T-helper 1 cell (primary cell): ENCODE data around the gene PGRMC1.
"Not testable (repeated sequence)": the region's sequence is repeated elsewhere in the genome, so short reads cannot be mapped to it uniquely, and the experiment has no call there.

Experiments used
- DNase-seq, 5 donors: peaks; one replicate each; pipeline ENCODE4 v3.0.0-alpha.2; 2012 to 2020

The PGRMC1 gene

DNA sequence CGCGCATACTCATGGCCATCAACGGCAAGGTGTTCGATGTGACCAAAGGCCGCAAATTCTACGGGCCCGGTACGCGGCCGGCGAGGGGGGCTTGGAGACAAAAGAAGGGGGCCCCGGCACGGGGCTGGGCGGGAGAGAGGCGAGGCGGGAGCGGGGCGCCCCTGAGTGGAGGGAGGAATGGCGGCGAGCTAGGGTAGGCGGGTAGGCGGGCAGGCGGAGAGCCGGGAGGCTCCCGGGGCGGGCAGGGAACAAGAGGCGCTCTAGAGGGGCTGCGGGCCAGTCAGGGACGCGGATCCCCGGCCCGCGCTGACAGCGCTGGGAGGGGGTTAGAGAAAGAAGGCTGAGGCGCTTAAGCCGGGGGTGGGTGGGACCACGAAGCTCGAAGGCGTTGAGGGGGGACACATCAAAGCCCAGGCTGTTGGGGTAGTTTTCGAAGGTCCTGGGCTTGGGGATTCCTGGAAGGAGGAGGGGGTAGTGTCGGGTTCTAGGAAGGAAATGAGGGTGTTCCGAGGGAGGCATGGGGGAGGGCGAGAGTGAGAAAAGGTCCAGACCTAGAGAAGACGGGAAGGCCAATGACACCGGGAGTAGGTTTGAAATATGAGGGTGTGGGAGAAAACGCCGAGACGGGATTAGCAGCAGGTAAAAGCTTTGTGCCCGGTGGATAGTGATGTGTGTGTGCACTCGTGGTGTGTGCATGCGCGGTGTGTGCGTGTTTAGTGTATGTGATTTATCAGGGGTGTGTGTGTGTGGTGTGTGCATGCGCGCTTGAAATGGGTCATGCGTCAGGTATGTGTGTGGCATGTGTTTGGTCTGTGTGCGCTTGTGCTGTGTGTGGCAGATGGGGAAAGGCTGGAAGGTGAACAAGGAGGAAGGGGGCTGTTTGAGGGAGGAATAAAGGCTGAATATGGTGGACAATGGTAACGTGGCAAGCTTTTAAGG, 807 bp downstream of the PGRMC1 start:
- peak in 4 of 5 donors; percentile 5 to 22 (median 12) for DNase-seq

DNA sequence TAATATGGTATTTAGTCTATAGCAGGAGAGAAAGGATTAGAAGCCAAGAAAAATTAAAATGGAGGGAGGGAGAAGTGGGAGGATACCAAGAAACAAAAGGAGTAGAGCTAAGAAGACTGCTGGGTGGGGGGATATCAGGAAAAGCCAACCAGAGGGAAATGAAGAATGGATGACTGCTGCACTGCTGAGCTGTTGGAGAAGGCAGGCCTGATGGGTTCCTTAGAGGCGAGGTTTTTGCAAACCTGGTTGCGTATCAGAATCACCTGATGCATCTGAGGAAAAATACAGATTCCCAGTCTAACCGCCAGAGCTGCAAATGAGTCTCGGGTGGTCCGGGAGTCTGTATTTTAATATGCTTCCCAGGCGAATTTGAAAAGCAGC, 1.5 kb downstream of the PGRMC1 start:
- DNase-seq, result no peak

DNA sequence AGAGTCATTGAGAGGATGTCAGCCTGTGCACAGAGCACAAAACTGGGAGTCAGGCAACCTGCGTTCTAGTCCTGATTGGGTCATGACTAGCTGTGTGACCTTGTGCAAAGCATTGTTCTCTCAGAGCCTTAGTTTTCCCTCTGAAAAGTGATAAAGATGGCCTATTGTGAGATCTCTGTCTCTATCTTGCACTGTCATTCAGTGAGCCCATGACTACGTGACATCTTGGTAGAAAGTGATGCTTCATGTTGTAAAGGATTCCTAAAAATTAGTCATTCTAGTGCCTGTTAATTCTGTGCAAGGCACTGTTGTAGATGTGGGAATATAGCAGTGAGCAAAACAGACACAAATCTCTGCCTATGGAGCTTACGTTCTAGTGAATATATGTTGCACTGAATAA, 2.5 kb downstream of the PGRMC1 start:
- no peak for DNase-seq

DNA sequence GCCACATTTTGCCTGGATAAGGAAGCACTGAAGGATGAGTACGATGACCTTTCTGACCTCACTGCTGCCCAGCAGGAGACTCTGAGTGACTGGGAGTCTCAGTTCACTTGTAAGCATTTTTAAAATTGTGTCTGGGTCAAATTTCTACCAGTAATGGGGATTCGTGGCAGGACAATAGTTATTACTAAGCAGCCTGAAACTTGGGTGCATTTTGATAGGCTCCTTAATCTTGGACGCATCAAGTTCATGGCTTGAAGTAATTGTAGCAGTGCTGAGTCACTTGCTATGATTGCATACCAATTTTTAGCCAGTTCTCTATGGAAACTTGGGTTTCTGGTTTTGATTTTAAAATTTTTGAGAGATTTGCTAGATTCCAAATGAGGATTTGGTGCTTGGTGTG, 4.3 kb downstream of the PGRMC1 start:
- DNase-seq, result no peak

DNA sequence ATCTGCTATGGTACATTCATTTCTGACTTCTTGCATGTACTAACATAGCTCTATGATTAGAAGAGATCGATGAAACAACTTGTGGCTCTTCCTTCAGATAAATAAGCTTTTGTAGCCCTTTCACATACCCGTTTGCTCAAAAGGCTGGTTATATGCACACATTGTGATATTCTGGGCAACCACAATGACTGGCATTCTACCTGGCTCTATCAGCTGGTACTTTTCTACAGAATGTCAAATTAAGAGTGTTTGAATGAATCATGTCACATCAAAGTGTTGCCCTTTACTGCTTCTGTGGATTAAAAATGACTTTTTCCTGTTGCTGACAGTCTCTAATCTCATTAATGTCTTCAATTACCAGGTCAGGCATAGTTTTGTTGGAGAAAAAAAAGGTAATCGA, 11.6 kb downstream of the PGRMC1 start:
- DNase-seq, result no peak

DNA sequence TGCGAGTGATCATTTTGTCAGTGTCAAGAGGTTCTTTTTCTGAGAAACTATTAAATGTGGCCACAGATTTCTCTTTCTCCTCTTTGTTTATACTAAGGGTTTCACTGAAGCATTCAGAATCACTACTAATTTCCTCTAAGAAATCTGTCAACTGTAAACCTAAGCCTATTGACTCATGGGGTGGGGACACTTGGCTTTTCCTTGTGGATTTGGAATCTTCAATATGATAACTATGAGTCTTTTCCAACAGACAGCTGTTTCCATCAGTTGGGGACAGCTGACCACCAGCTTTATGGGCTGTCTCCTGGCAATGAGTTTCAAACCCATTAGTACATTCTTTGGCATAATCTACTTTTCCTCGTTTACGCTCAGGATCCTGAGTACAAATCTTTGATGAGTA, 13.8 kb downstream of the PGRMC1 start:
- DNase-seq, result no peak

DNA sequence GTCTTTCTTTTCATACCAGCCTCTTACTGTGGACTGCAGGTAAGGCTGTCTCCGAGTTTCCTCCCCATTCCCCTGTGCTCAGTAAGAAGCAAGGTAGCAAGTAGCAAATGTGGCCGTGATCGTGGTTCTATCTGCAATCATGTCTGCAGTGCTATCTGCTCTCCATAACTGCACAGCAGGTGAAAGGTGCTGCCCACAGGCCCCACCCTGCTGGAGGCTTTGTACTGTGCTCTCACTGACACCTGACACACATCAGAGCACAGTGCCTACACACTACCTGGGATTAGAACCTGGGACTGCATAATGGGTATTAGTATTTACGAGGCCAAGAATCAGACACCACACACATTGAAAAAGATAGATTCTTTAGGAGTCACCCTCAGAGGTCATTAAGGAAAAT, 15.3 kb downstream of the PGRMC1 start:
- no peak for DNase-seq

DNA sequence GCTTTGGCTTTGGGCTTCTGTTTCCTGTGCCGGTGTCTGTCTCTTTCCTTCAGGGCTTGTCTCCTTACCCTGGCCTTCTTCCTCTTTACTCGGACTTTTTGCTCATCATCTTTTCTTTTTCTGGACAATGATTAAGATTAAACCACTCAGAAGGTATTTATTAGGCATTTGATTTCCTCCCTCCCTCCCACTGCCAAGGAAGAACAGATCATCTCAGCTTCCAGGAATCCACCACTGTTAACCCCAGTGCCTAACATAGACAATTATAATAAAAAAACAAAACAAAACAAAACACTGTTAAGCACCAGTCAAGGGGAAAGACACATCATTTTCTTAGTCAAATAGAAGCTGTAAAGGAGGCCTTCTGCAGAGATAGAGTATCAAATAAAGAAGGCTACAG, 16.6 kb downstream of the PGRMC1 start:
- DNase-seq, result no peak

DNA sequence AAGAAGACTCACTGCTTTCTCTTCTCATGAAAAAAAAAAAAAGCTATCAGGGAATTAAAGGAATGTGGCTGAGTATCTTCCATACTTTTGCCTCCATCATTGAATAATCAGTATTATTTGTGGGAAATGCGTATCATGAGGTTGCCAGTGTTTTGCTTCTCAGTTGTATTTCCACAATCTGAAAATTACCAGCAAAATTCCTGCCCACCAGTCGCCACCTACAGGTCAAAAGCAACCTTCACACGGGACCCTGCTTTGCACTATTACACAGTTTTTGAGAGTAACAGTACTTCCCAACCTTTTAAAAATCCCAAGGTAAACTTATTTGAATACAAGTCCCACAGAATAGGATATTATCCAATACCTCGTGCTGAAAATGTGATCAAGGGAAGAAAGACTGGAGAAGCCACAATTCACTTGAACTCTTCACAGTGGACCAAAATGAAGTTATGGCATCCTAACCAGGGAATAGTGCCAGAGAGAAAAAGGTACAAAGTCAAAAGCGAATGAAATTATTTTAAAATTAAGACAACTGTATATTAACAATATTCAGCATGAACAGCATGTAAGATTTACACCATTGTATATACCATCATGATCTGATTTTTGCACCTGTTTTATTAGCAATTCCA, 30.4 kb downstream of the PGRMC1 start:
- DNase-seq, result no peak

DNA sequence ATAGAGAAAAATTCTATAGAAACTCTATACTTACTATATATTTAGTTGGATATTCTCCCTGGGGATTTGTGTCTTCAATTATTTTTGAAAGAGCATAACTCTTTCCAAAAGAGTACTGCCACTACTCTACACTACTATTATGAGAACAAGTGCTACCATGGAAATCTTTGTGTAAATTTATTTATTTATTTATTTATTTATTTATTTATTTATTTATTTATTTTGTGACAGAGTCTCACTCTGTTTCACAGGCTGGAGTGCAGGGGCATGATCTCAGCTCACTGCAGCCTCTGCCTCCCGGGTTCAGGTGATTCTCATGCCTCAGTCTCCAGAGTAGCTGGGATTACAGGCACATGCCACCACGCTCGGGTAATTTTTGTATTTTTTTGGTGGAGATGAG, 31.0 kb downstream of the PGRMC1 start:
- not testable (repeated sequence) for DNase-seq

DNA sequence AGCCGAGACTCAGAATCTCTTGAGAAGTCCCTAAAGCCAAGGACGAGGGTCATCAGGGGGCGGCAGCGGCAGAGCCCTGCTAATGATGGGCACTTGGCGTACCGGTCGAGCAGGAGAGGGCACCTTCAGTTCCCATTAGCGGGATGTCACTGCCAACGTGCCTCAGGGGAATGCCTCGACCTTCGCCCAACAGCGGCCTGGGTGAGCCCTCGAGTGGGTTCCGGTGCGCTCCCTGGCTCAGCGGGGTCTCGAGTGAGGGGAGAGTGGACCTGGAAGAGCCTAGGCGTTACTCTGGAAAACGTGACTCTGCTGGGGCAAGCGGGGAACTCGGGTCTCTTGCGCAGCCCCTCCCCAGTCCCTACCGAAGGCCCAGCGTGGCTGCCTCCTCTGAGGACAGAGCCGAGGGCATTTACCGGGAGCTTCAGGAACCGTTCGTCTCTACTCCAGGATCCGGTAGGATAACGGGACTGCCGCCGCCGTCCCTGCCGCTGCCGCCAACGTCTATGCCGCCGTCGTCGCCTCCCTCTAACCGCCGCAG, 36.9 kb downstream of the PGRMC1 start:
- DNase-seq, result no peak

DNA sequence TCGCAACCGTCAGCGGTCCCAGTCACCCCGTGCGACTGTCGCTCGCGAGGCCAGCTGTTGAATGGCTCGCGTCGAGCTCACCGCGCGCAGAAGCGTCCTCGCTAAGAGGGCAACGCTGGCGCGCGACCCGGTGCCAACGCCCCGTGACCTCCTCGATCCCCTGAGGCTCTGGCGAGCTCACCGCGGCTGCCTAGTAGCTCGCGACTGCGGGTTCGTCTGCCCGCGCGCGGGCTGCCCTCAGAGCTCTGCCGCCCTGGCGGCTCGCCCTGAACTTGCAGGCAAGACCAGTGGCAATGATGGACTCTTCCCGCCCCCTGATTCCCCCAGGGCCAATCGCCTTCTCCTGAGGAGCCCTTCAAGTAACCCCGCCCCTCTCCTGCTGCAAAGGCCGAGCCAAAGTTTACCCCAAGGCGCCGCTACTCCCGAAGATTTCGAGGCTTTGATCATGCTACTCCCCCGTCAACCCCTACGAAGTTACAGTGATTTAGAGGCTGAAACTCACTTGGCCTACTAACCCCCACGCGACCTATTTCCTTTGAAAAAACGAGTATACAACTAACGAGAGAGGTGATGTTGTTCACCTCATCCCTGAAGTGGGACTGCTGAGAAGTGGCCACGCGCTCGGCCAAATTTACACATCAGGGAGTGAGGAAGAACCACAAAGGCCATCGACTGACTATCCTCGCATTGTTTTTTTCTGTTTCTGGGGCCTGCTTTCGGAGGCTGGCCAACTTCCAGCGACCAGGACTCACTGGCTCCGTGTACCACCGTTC, 37.5 kb downstream of the PGRMC1 start:
- peak; percentile 19 to 66 (median 27) for DNase-seq

DNA sequence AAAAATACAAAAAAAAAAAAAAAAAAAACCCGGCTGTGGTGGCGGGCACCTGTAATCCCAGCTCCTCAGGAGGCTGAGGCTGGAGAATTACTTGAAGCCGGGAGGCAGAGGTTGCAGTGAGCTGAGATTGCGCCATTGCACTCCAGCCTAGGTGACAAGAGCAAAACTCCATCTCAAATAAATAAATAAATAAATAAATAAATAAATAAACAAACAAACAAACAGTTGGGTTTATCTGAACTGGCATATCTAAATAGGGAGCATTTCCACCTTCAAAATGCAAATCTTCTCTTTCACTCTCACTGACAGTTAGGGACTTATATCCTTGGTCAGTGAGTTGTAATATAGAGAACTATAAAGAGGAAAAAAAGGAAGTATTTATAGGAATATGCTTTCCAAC, 46.3 kb downstream of the PGRMC1 start:
- DNase-seq, result not testable (repeated sequence)

DNA sequence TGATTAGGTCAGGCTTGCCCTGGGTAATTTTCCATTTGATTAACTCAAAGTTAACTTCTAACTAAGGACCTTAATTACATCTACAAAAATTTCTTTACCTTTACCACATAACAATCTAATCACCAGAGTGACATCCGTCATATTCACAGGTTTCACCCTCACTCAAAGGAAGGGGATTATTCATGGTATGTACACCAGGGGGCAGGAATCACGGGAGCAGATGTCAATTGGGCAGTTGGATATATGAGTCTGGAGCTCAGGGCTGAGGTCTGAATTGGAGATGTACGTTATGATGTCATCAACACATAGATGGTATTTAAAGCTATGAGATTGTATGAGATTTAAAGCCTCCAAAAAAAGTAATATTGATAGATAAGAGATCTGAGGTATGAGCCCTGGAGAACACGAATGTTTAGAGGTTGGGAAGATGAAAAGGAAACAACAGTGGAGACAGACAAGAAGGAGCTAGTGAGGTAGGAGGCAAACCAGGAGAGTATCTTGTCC, 52.9 kb downstream of the PGRMC1 start:
- DNase-seq, result no peak

DNA sequence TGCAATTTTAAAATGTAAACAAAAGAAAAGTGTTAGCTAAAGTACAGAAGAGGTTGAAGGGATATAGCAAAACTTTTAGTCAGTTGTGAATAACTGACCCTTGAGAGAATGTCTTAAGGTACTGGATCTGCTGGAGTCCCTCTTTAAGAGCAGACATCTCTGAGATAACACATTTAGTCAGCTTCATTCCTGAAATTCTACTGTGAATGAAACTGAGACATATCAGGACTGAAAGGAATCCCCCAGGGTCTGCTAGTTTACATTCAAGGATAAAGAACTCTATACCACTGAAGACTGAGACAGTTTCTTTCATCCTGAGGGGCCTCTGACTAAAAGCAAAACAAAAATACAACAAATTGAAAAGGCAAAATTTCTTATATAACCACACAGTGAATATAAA, 54.4 kb downstream of the PGRMC1 start:
- no peak for DNase-seq

DNA sequence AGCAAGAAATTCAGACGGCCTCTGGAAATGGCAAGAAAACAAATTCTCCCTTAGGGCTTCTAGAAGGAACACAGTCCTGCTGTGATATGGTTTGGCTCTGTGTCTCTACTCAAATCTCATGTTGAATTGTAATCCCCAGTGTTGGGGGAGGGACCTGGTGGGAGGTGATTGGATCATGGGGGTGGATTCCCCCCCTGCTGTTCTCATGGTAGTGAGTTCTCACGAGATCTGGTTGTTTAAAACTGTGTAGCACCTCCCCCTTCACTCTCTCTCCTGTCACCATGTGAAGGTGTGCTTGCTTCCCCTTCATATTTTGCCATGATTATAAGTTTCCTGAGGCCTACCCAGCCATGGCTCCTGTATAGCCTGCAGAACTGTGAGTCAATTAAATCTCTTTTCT, 55.2 kb downstream of the PGRMC1 start:
- not testable (repeated sequence) for DNase-seq

DNA sequence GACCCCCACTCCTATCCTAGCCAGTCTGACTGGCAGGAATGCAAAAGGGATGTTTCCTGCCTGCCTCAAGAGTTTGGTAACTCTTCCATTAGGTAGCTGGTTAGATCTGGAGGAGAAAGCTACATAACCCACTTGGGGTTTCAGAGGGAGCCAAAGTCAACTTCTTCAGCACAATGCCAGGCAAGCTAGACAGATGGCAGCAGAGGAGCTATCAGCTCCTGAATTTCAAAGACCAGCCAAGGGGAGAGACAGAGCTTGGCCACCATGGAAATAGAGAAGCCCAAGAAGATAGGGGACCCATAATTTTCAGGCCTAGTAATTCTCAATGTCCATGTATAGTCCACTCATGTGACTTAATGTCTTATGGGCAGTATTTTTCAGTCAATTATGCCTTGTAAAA, 56.4 kb downstream of the PGRMC1 start:
- DNase-seq, result no peak
